H1 (cell line): Measurements from ENCODE around the gene ZNF768. TPM values are rescaled to one million over a fixed set of nuclear protein-coding genes. Genes with fewer than 3 reads are reported as not detected.

Experiments used
- CHD2 ChIP-seq: IDR thresholded peaks from 2 replicates; pipeline ENCODE4 v1.6.1; 2012; ENCODE audit warnings: low read length, improper control_type of control experiment
- CREB1 ChIP-seq: IDR thresholded peaks from 2 replicates; pipeline ENCODE4 v1.6.1; 2012; ENCODE audit warnings: inconsistent platforms
- EP300 ChIP-seq, 2 experiments: IDR thresholded peaks; 1 replicate in 1 of 2; 2 replicates in 1 of 2; pipeline ENCODE4 v1.6.1; 2011 to 2012; ENCODE audit warnings: low read depth in 2 of 2, low read length in 2 of 2, mild to moderate bottlenecking in 2 of 2, borderline replicate concordance in 1 of 2, inconsistent platforms in 1 of 2, moderate library complexity in 1 of 2
- GTF2F1 ChIP-seq: IDR thresholded peaks from 2 replicates; pipeline ENCODE4 v1.6.1; 2012; ENCODE audit warnings: low read depth, low read length, improper control_type of control experiment, borderline replicate concordance
- HDAC6 ChIP-seq: IDR thresholded peaks from one replicate; pipeline ENCODE4 v1.7.1; 2012; ENCODE audit warnings: low read depth, mild to moderate bottlenecking, inconsistent platforms, low read length, moderate library complexity
- JUN ChIP-seq: IDR thresholded peaks from 2 replicates; pipeline ENCODE4 v1.6.1; 2011; ENCODE audit warnings: low read depth, mild to moderate bottlenecking, improper control_type of control experiment, low read length
- POU5F1 ChIP-seq: IDR thresholded peaks from 2 replicates; pipeline ENCODE4 v1.6.1; 2011; ENCODE audit warnings: low read depth, mild to moderate bottlenecking, low read length, moderate library complexity
- RAD21 ChIP-seq, 2 experiments: IDR thresholded peaks in 1 of 2; conservative IDR thresholded peaks in 1 of 2; 2 replicates each; pipeline ENCODE4 v1.6.1; 2011; ENCODE audit warnings: low read depth in 2 of 2, low read length in 2 of 2, improper control_type of control experiment in 1 of 2, inconsistent platforms in 1 of 2, mild to moderate bottlenecking in 1 of 2, moderate library complexity in 1 of 2
- RNF2 ChIP-seq: fragments of 200-900, 300-1000 bp; sonication (generic); IDR thresholded peaks from 2 replicates; pipeline ENCODE4 v1.7.1; 2016; ENCODE audit warnings: borderline replicate concordance, low read depth, mild to moderate bottlenecking, antibody characterized with exemption, low read length; ENCODE audit not compliant: poor library complexity, severe bottlenecking; ENCODE audit errors: missing control alignments
- TAF1 ChIP-seq: IDR thresholded peaks from 2 replicates; pipeline ENCODE4 v1.6.1; 2011; ENCODE audit warnings: mild to moderate bottlenecking, low read depth, low read length
- polyA plus RNA-seq, 7 experiments: library from polyadenylated mRNA; depleted of rRNA in 3 of 7; stranded (reverse) in 5 of 7; unstranded in 2 of 7; fragments of >200 nt in 5 of 7; fragments of 200-250 nt in 2 of 7; gene quantifications; 1 replicate in 5 of 7; 2 replicates in 1 of 7; 4 replicates in 1 of 7; pipeline versions ENCODE4 v1.2.1 to v1.2.3, GENCODE V29; 2011 to 2013; ENCODE audit warnings: missing spikeins in 2 of 7, mixed read lengths in 2 of 7
- total RNA-seq: library from RNA; stranded (reverse); fragmentation: NEBNext Ultra II Directional; extraction: Animal tissue kit (Norgen Biotek cat#: 25700); gene quantifications from 2 replicates; pipeline ENCODE4 v1.2.1, GENCODE V29; 2021
- TF ChIP-seq, protein P1 (sequence below): fragments of 300-600 bp; sonication (generic); IDR thresholded peaks from 2 replicates; pipeline ENCODE4 v1.7.1; 2012; ENCODE audit warnings: low read length, moderate library complexity, mild to moderate bottlenecking, inconsistent platforms; ENCODE audit not compliant: insufficient replicate concordance

Gene ZNF768
- total and polyA plus RNA-seq, 2 of the 8 experiments (the other 6 are each of a cell fraction or from before 2014, with no cell fraction given), result 36.1 to 47.7 TPM

DNA sequence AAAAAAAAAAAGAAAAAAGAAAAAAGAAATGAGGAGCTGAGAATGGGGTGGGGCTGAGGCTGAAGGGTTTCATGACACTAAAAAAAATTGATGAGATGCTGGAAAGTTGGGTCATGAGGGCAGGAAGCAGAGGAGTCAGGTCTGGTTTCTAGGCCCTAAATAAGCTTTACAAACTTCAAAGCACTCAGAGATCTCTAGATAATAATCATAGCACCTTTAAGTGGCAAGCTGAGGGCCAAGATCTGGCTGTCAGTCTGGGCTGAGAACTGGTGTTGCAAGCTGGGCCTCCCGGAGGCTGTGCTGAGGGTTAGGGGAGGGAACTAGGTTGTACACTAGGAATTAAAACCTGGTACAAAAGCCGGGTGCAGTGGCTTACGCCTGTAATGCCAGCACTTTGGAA lies 25.4 kb upstream of the ZNF768 start (continued):
- TF ChIP-seq, protein P1, sequence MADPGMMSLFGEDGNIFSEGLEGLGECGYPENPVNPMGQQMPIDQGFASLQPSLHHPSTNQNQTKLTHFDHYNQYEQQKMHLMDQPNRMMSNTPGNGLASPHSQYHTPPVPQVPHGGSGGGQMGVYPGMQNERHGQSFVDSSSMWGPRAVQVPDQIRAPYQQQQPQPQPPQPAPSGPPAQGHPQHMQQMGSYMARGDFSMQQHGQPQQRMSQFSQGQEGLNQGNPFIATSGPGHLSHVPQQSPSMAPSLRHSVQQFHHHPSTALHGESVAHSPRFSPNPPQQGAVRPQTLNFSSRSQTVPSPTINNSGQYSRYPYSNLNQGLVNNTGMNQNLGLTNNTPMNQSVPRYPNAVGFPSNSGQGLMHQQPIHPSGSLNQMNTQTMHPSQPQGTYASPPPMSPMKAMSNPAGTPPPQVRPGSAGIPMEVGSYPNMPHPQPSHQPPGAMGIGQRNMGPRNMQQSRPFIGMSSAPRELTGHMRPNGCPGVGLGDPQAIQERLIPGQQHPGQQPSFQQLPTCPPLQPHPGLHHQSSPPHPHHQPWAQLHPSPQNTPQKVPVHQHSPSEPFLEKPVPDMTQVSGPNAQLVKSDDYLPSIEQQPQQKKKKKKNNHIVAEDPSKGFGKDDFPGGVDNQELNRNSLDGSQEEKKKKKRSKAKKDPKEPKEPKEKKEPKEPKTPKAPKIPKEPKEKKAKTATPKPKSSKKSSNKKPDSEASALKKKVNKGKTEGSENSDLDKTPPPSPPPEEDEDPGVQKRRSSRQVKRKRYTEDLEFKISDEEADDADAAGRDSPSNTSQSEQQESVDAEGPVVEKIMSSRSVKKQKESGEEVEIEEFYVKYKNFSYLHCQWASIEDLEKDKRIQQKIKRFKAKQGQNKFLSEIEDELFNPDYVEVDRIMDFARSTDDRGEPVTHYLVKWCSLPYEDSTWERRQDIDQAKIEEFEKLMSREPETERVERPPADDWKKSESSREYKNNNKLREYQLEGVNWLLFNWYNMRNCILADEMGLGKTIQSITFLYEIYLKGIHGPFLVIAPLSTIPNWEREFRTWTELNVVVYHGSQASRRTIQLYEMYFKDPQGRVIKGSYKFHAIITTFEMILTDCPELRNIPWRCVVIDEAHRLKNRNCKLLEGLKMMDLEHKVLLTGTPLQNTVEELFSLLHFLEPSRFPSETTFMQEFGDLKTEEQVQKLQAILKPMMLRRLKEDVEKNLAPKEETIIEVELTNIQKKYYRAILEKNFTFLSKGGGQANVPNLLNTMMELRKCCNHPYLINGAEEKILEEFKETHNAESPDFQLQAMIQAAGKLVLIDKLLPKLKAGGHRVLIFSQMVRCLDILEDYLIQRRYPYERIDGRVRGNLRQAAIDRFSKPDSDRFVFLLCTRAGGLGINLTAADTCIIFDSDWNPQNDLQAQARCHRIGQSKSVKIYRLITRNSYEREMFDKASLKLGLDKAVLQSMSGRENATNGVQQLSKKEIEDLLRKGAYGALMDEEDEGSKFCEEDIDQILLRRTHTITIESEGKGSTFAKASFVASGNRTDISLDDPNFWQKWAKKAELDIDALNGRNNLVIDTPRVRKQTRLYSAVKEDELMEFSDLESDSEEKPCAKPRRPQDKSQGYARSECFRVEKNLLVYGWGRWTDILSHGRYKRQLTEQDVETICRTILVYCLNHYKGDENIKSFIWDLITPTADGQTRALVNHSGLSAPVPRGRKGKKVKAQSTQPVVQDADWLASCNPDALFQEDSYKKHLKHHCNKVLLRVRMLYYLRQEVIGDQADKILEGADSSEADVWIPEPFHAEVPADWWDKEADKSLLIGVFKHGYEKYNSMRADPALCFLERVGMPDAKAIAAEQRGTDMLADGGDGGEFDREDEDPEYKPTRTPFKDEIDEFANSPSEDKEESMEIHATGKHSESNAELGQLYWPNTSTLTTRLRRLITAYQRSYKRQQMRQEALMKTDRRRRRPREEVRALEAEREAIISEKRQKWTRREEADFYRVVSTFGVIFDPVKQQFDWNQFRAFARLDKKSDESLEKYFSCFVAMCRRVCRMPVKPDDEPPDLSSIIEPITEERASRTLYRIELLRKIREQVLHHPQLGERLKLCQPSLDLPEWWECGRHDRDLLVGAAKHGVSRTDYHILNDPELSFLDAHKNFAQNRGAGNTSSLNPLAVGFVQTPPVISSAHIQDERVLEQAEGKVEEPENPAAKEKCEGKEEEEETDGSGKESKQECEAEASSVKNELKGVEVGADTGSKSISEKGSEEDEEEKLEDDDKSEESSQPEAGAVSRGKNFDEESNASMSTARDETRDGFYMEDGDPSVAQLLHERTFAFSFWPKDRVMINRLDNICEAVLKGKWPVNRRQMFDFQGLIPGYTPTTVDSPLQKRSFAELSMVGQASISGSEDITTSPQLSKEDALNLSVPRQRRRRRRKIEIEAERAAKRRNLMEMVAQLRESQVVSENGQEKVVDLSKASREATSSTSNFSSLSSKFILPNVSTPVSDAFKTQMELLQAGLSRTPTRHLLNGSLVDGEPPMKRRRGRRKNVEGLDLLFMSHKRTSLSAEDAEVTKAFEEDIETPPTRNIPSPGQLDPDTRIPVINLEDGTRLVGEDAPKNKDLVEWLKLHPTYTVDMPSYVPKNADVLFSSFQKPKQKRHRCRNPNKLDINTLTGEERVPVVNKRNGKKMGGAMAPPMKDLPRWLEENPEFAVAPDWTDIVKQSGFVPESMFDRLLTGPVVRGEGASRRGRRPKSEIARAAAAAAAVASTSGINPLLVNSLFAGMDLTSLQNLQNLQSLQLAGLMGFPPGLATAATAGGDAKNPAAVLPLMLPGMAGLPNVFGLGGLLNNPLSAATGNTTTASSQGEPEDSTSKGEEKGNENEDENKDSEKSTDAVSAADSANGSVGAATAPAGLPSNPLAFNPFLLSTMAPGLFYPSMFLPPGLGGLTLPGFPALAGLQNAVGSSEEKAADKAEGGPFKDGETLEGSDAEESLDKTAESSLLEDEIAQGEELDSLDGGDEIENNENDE, result no peak
- TF ChIP-seq HDAC6 (no peak), POU5F1 (no peak), JUN (no peak), RNF2 (no peak), CHD2 (no peak), EP300 (IDR thresholded peaks at IDR 0.05; ENCODE audit: borderline replicate concordance in 1 of 2, low read depth in 2 of 2, low read length in 2 of 2) (no peak), GTF2F1 (no peak), CREB1 (no peak), TAF1 (no peak), RAD21 (IDR thresholded peaks at IDR 0.05 in 1 of 2, conservative IDR thresholded peaks at IDR 0.05 in 1 of 2; ENCODE audit: low read depth in 2 of 2, low read length in 2 of 2) (no peak)
